Activated B cell treated with CpG ODN at 0.5 μM for 24 hours (primary cell): Measurements from ENCODE around the gene DRC1. TPM values are rescaled to one million over a fixed set of nuclear protein-coding genes. Genes with fewer than 3 reads are reported as not detected.

Source experiments
- ATAC-seq: fragments of 200-7000 bp; cut with Tn5 transposase; one replicate; pipeline ENCODE4 v1.10.0; 2021; ENCODE audit warnings: low read depth, mild to moderate bottlenecking, moderate library complexity
- CTCF ChIA-PET: fragments of 350-600 bp; sonication (Branson Sonifier 250); formaldehyde crosslinking; loops from one replicate; lab custom pipeline; 2021; ENCODE audit warnings: antibody characterized with exemption; lab: Charles Lee
- POLR2A ChIA-PET: fragments of 350-600 bp; sonication (Branson Sonifier 250); formaldehyde crosslinking; loops from one replicate; lab custom pipeline; 2021; ENCODE audit warnings: antibody characterized with exemption; lab: Charles Lee
- DNase-seq: peaks from one replicate; pipeline ENCODE4 v3.0.0; 2022
- H3K27ac Mint-ChIP-seq: one replicate; pipeline ENCODE4 v1.8.0; 2020; ENCODE audit warnings: mixed read lengths
- H3K27me3 Mint-ChIP-seq: one replicate; pipeline ENCODE4 v1.8.0; 2021; ENCODE audit warnings: mixed read lengths
- H3K36me3 Mint-ChIP-seq: one replicate; pipeline ENCODE4 v1.8.0; 2021; ENCODE audit warnings: low read depth, mixed read lengths
- H3K4me1 Mint-ChIP-seq: one replicate; pipeline ENCODE4 v1.8.0; 2021; ENCODE audit warnings: mixed read lengths
- H3K4me3 Mint-ChIP-seq: one replicate; pipeline ENCODE4 v1.8.0; 2020; ENCODE audit warnings: mild to moderate bottlenecking, mixed read lengths
- H3K9me3 Mint-ChIP-seq: one replicate; pipeline ENCODE4 v1.8.0; 2020; ENCODE audit warnings: mixed read lengths
- intact Hi-C: fragments of 100-400 bp; cut with micrococcal nuclease; formaldehyde crosslinking; loops from one replicate; pipeline ENCODE4 v1.15.1; 2024
- total RNA-seq: library from RNA; stranded (reverse); gene quantifications from 2 replicates; pipeline ENCODE4 v1.2.3, GENCODE V29; 2022
- TF ChIP-seq, protein P1 (sequence below): fragments of 200-600 bp; IDR thresholded peaks from one replicate; pipeline ENCODE4 v1.8.0; 2022; ENCODE audit warnings: antibody characterized with exemption, mild to moderate bottlenecking

Gene DRC1
- total RNA-seq, 1 donor from 2014 or later = not detected

DNA sequence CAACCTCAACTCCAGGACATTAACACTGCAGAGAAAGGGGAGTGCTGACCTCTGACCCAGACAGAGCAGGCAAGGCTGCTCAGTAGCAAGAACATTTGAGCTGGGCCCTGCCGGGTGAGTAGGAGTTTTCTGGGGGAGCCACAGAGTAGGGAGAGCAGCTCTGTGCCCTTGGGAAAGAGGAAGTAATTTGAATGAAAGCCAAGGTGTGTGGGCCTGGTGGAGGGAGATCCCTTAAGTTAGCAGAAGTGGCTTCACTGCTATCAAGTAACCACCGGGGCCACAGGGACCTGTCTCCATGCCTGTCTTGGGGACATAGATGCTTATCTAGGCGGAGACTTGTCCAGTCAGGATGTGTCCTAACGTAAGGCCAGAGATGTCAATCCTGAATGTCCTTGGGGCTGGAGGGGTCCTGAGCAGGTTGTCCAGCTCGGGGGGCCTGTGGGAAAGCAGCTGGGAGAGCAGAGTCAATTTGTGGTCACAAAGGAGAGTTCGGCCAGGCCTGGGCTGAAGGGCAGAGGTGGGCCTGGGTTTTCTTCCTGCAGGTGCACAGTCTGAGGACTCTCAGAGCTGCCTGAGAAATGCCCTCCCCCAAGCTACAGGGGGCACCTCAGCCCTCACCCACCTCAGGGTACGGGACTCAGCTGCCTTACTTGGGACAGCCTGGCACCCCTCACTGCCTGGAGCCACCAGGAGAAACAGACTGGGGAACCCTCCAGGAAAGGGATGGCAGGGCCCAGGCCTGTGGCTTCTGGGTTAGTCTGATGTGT, 91.2 kb downstream of the DRC1 start:
- Mint-ChIP-seq H3K4me3 (no peak overlapping the region), H3K27ac (no peak overlapping the region), H3K4me1 (no peaks in the 10 kb centered on the region), H3K9me3 (no peaks in the 10 kb centered on the region), H3K27me3 (peaks cover 4% of the 10 kb centered on the region), H3K36me3 (no peaks in the 10 kb centered on the region)
- ChIA-PET CTCF (no interaction called here), POLR2A (no interaction called here)
- TF ChIP-seq, protein P1, sequence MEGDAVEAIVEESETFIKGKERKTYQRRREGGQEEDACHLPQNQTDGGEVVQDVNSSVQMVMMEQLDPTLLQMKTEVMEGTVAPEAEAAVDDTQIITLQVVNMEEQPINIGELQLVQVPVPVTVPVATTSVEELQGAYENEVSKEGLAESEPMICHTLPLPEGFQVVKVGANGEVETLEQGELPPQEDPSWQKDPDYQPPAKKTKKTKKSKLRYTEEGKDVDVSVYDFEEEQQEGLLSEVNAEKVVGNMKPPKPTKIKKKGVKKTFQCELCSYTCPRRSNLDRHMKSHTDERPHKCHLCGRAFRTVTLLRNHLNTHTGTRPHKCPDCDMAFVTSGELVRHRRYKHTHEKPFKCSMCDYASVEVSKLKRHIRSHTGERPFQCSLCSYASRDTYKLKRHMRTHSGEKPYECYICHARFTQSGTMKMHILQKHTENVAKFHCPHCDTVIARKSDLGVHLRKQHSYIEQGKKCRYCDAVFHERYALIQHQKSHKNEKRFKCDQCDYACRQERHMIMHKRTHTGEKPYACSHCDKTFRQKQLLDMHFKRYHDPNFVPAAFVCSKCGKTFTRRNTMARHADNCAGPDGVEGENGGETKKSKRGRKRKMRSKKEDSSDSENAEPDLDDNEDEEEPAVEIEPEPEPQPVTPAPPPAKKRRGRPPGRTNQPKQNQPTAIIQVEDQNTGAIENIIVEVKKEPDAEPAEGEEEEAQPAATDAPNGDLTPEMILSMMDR = no peak
- intact Hi-C loops = no loop called here
- ATAC-seq (no peak), DNase-seq (no peak)

DNA sequence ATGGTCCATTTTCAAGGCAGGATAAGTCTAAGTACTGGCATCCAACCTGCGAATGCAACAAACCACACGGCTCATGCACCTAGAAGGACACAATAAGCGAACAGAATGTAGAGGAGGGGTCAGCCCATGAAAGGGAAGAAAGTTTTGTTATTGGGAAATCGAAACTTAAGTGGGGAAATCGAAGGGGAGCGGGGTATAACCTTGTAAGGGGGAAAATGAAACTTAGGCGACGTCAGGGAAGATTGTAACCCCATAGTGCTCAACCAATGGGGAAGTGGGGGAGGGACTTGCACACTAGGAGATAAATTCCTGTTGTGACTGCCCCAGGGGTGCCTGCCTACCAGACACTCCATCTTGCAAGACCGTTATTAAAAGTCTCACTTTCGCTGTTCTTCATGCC, 91.8 kb downstream of the DRC1 start:
- Mint-ChIP-seq H3K4me1 (no peaks in the 10 kb centered on the region), H3K27ac (no peak overlapping the region), H3K36me3 (no peaks in the 10 kb centered on the region), H3K4me3 (no peak overlapping the region), H3K9me3 (no peaks in the 10 kb centered on the region), H3K27me3 (peaks cover 5% of the 10 kb centered on the region)
- ChIA-PET POLR2A (no interaction called here), CTCF (no interaction called here)
- ATAC-seq = no peak
- no peak for DNase-seq
- TF ChIP-seq, protein P1 = no peak
- intact Hi-C loops = no loop called here

DNA sequence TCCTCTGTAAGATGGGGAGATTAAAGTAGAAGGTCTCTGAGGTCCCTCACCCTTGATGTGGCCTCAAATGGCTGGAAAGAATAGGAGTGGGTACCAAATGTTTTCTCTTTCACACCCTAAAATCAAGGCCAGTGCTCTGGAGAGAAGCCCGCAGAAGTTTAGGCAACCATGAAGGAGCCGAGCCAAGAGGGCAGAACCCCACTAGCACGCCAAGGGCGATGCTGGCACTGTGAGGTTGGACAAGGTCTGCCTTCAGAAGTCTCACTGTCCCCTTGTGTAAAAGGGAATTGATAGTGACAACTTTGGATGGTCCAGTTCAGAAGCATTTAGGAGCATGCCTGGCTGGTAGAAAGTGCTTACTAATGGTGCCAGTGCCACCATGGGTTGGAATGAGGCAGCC, 92.5 kb downstream of the DRC1 start:
- H3K9me3 Mint-ChIP-seq = no peaks in the 10 kb centered on the region
- H3K4me1 Mint-ChIP-seq = no peaks in the 10 kb centered on the region
- intact Hi-C loops = no loop called here
- DNase-seq = no peak
- ChIA-PET CTCF (no interaction called here), POLR2A (no interaction called here)
- TF ChIP-seq, protein P1 = no peak
- no peak overlapping the region for H3K4me3 Mint-ChIP-seq
- no peaks in the 10 kb centered on the region for H3K36me3 Mint-ChIP-seq
- H3K27ac Mint-ChIP-seq = no peak overlapping the region
- H3K27me3 Mint-ChIP-seq = peaks cover 5% of the 10 kb centered on the region
- ATAC-seq = no peak

DNA sequence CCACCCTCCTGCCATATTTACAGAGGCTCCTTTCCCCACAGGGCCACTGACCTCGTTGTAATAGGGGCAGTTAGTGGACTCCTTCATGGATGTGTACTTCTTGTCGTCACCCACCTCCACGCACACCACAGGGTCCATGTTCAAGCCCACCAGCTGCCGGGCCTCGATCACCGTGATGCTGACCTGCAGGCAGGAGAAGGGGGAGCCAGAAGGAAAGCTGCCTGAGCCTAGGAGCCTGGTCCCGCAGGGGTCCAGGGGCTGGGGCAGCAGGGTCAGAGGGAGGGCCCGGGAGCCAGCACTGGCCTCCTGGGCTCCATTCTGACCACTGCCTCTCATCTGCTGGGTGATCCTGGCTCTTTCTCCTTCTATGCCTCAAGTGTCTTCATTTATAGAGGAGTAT, 93.2 kb downstream of the DRC1 start:
- Mint-ChIP-seq H3K4me1 (no peaks in the 10 kb centered on the region), H3K4me3 (no peak overlapping the region), H3K27me3 (peaks cover 5% of the 10 kb centered on the region), H3K27ac (no peak overlapping the region), H3K36me3 (no peaks in the 10 kb centered on the region), H3K9me3 (no peaks in the 10 kb centered on the region)
- no peak for DNase-seq
- POLR2A ChIA-PET = no interaction called here
- CTCF ChIA-PET = no interaction called here
- TF ChIP-seq, protein P1 = no peak
- intact Hi-C loops = no loop called here
- no peak for ATAC-seq

DNA sequence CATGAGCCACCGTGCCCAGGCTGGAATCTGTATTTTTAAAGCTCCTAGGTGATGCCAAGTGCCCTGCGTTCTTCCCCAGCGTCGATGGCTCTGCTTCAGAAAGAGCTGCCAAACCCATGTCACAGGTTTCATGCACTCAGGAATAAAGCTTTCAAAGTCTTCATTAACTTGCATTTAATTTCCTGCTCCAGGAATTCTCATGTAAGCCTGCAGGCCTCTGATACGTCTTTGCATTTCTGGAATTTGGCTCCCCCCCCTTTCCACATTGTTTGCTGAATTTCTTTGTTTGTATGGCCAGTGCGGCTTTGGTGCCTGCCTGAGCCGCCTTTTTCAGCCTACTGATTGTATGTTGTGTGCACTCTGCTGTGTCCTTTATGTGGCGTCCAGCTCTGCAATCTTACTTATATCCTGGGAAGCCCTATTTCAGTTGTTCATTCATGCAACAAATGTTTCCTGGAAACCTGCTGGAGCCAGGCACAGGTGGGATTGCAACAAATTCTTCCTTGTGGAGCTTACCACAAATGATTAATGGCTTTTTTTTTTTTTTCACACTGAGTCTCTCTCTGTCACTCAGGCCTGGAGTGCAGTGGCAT, 94.1 kb downstream of the DRC1 start:
- H3K27ac Mint-ChIP-seq = no peak overlapping the region
- ATAC-seq = no peak
- intact Hi-C loops = no loop called here
- ChIA-PET CTCF (no interaction called here), POLR2A (interaction anchor here (0.7 kb wide), 1 partner anchor 1613 kb away, joined by 4 read pairs; no protein-coding TSS in a partner anchor)
- peaks cover 5% of the 10 kb centered on the region for H3K27me3 Mint-ChIP-seq
- H3K36me3 Mint-ChIP-seq = no peaks in the 10 kb centered on the region
- TF ChIP-seq, protein P1 = no peak
- H3K4me3 Mint-ChIP-seq = no peak overlapping the region
- H3K4me1 Mint-ChIP-seq = no peaks in the 10 kb centered on the region
- no peaks in the 10 kb centered on the region for H3K9me3 Mint-ChIP-seq
- no peak for DNase-seq
